Stomach smooth muscle (tissue), 2 donors: ENCODE results near the gene HP1BP3.

ENCODE experiments used
- H3K27ac ChIP-seq: one replicate; pipeline ENCODE4 v1.7.0; 2013; ENCODE audit warnings: mild to moderate bottlenecking, low read length, inconsistent platforms
- H3K27me3 ChIP-seq, 2 donors: one replicate each; pipeline ENCODE4 v1.7.0; 2013; ENCODE audit warnings: low read length in 2 of 2; ENCODE audit not compliant: insufficient read depth in 2 of 2, control insufficient read depth in 1 of 2
- H3K36me3 ChIP-seq, 2 donors: one replicate each; pipeline ENCODE4 v1.7.0; 2013; ENCODE audit warnings: low read length in 2 of 2; ENCODE audit not compliant: control insufficient read depth in 2 of 2, insufficient read depth in 2 of 2
- H3K4me1 ChIP-seq: one replicate; pipeline ENCODE4 v1.7.0; 2013; ENCODE audit warnings: low read length; ENCODE audit not compliant: control insufficient read depth, insufficient read depth
- H3K4me3 ChIP-seq, 2 donors: one replicate each; pipeline ENCODE4 v1.7.0; 2013; ENCODE audit warnings: low read length in 2 of 2
- H3K9ac ChIP-seq, 2 donors: one replicate each; pipeline ENCODE4 v1.7.0; 2013; ENCODE audit warnings: low read length in 2 of 2, mild to moderate bottlenecking in 1 of 2
- H3K9me3 ChIP-seq, 2 donors: one replicate each; pipeline ENCODE4 v1.7.0; 2013; ENCODE audit warnings: low read length in 2 of 2; ENCODE audit not compliant: control insufficient read depth in 2 of 2
- donor health status: healthy.
- donor health status: Pancreatic carcinoma.

Gene HP1BP3

GRCh38 chr1:20701446-20701845, 85.7 kb downstream of the HP1BP3 start:
- no peaks in the 10 kb centered on the region for H3K27me3 ChIP-seq
- no peaks in the 10 kb centered on the region for H3K9me3 ChIP-seq
- H3K4me1 ChIP-seq: peaks cover 6% of the 10 kb centered on the region
- H3K36me3 ChIP-seq: no peaks in the 10 kb centered on the region
- H3K9ac ChIP-seq: no peak overlapping the region
- no peak overlapping the region for H3K4me3 ChIP-seq
- H3K27ac ChIP-seq: no peak overlapping the region

- Histone ChIP-seq H3K9me3 (no peaks in the 10 kb centered on the region), H3K27me3 (no peaks in the 10 kb centered on the region), H3K4me3 (no peak overlapping the region), H3K36me3 (no peaks in the 10 kb centered on the region), H3K4me1 (peaks cover 11% of the 10 kb centered on the region), H3K9ac (no peak overlapping the region), H3K27ac (no peak overlapping the region)
Observed at GRCh38 chr1:20700636-20701215, 86.4 kb downstream of the HP1BP3 start.

GRCh38 chr1:20699558-20699957, 87.5 kb downstream of the HP1BP3 start:
- Histone ChIP-seq H3K4me3 (no peak overlapping the region), H3K9me3 (no peaks in the 10 kb centered on the region), H3K27me3 (no peaks in the 10 kb centered on the region), H3K36me3 (no peaks in the 10 kb centered on the region), H3K4me1 (peaks cover 11% of the 10 kb centered on the region), H3K27ac (no peak overlapping the region), H3K9ac (no peak overlapping the region)

GRCh38 chr1:20698195-20698910, 88.8 kb downstream of the HP1BP3 start:
- Histone ChIP-seq H3K27ac (no peak overlapping the region), H3K27me3 (no peaks in the 10 kb centered on the region), H3K4me1 (peaks cover 11% of the 10 kb centered on the region), H3K9ac (no peak overlapping the region), H3K36me3 (no peaks in the 10 kb centered on the region), H3K9me3 (no peaks in the 10 kb centered on the region), H3K4me3 (no peak overlapping the region)

- H3K9me3 ChIP-seq: no peaks in the 10 kb centered on the region
- H3K27ac ChIP-seq: no peak overlapping the region
- peaks cover 11% of the 10 kb centered on the region for H3K4me1 ChIP-seq
- H3K4me3 ChIP-seq: no peak overlapping the region
- H3K36me3 ChIP-seq: no peaks in the 10 kb centered on the region
- H3K9ac ChIP-seq: no peak overlapping the region
- no peaks in the 10 kb centered on the region for H3K27me3 ChIP-seq
Observed at GRCh38 chr1:20697563-20697962, 89.5 kb downstream of the HP1BP3 start.

GRCh38 chr1:20696397-20697333, 90.4 kb downstream of the HP1BP3 start:
- no peaks in the 10 kb centered on the region for H3K27me3 ChIP-seq
- peak overlapping the region; percentile 71 for H3K27ac ChIP-seq
- H3K9ac ChIP-seq: peak overlapping the region; percentile 71 to 75
- no peaks in the 10 kb centered on the region for H3K36me3 ChIP-seq
- peaks cover 0 to 4% of the 10 kb centered on the region in 2 donors for H3K9me3 ChIP-seq
- peak overlapping the region; percentile 73 to 81 for H3K4me3 ChIP-seq
- peaks cover 11% of the 10 kb centered on the region for H3K4me1 ChIP-seq

- H3K4me1 ChIP-seq: peaks cover 11% of the 10 kb centered on the region
- no peaks in the 10 kb centered on the region for H3K36me3 ChIP-seq
- peaks cover 0 to 4% of the 10 kb centered on the region in 2 donors for H3K9me3 ChIP-seq
- no peak overlapping the region for H3K4me3 ChIP-seq
- H3K27ac ChIP-seq: no peak overlapping the region
- no peak overlapping the region for H3K9ac ChIP-seq
- no peaks in the 10 kb centered on the region for H3K27me3 ChIP-seq
Observed at GRCh38 chr1:20695515-20695914, 91.6 kb downstream of the HP1BP3 start.

- H3K9ac ChIP-seq: no peak overlapping the region
- H3K4me1 ChIP-seq: peaks cover 11% of the 10 kb centered on the region
- no peaks in the 10 kb centered on the region for H3K36me3 ChIP-seq
- no peaks in the 10 kb centered on the region for H3K27me3 ChIP-seq
- no peak overlapping the region for H3K4me3 ChIP-seq
- no peak overlapping the region for H3K27ac ChIP-seq
- peaks cover 0 to 4% of the 10 kb centered on the region in 2 donors for H3K9me3 ChIP-seq
Observed at GRCh38 chr1:20693623-20694022, 93.5 kb downstream of the HP1BP3 start.
